Astrocyte of the hippocampus (primary cell): ENCODE results near the gene PWWP2A.
"Not testable (repeated sequence)": the region's sequence is repeated elsewhere in the genome, so short reads cannot be mapped to it uniquely, and the experiment has no call there.

Source experiments
- DNase-seq: peaks from one replicate; pipeline ENCODE4 v3.0.0; 2011; ENCODE audit warnings: low read depth, low spot score

PWWP2A gene, protein sequence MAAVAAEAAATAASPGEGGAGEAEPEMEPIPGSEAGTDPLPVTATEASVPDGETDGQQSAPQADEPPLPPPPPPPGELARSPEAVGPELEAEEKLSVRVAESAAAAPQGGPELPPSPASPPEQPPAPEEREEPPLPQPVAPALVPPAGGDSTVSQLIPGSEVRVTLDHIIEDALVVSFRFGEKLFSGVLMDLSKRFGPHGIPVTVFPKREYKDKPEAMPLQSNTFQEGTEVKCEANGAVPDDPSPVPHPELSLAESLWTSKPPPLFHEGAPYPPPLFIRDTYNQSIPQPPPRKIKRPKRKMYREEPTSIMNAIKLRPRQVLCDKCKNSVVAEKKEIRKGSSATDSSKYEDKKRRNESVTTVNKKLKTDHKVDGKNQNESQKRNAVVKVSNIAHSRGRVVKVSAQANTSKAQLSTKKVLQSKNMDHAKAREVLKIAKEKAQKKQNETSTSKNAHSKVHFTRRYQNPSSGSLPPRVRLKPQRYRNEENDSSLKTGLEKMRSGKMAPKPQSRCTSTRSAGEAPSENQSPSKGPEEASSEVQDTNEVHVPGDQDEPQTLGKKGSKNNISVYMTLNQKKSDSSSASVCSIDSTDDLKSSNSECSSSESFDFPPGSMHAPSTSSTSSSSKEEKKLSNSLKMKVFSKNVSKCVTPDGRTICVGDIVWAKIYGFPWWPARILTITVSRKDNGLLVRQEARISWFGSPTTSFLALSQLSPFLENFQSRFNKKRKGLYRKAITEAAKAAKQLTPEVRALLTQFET

DNA sequence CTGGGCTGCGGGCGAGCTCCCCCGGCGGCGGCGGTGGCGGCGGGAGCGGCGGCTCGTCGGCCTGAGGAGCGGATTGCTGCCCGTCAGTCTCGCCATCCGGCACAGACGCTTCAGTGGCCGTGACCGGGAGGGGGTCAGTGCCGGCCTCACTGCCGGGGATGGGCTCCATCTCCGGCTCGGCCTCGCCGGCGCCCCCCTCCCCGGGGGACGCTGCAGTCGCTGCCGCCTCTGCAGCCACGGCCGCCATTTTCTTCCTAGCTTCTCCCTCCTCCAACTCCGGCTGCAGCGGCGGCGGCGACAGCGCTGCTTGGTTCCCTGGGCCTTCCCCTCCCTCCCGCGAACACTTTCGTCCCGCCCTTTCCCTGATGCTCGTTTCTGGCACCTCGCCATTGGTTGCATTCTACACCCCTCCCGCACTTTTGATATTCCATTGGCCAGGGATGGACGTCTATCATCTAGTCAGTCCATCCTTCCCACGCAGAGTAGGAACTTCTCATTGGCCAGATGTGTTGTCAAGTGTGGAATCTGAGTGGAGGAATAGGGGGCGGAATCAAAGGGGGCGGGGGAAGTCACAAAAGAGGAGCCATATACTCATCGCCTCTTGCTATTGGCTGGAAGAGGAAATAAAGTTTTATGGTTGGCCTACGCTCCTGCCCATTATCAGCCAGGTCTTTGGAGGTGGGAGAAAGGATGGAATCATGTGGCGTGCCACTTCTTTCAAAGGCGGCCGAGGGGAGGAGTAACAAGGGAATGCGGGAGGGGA lies at the start of gene PWWP2A:
Gene PWWP2A, minus strand, starts transcription at position 309 of the 763 bp plus-strand sequence. Its CDS starts 62 bp downstream, at position 247.
- peak; percentile 100 for DNase-seq

DNA sequence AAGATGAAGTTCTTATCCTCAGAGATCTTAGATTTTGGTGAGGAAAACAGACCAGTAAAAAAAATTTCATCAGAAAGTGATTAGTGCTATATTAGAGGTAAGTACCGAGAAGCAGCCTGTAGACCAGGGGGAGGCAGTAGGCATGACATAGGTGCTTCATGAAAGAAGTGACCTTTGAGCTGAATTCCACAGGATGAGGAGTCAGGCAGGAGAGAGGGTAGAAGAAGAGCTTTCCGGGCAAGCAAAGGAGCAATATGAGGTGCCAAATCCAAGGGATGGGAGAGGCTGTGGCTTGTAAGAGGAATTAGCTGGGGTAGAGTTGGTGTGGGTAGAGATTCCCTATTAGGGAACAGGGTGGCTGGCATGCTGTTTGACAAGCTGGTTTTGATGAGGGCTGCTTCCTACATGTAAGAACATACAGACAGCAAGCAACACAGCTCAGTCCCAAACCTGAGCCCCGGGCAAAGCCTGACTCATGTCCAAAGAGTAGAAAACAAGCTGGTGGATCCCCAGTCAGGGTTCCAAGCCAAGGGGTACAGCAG lies 48.4 kb upstream of the PWWP2A start:
- DNase-seq: no peak

DNA sequence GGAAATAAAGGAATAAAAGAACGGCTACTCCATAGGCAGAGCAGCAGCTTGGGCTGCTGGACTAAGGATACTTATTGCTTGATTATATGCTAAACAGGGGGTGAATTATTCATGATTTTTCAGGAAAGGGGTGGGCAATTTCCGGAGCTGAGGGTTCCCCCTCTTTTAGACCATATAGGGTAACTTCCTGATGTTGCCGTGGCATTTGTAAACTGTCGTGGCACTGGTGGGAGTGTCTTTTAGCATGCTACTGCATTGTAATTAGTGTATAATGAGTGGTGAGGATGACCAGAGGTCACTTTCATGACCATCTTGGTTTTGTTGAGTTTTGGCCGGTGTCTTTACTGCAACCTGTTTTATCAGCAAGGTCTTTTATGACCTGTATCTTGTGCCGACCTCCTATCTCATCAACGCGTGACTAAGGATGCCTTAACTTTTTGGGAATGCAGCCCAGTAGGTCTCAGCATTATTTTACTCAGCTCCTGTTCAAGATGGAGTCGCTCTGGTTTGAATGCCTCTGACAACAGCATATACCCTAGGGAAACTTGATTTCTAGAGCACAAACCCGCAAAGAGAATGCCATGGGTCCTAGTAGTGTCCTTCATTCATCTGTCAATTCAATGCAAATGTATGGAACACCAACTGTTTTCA lies 47.8 kb upstream of the PWWP2A start:
- DNase-seq: peak; percentile 29

DNA sequence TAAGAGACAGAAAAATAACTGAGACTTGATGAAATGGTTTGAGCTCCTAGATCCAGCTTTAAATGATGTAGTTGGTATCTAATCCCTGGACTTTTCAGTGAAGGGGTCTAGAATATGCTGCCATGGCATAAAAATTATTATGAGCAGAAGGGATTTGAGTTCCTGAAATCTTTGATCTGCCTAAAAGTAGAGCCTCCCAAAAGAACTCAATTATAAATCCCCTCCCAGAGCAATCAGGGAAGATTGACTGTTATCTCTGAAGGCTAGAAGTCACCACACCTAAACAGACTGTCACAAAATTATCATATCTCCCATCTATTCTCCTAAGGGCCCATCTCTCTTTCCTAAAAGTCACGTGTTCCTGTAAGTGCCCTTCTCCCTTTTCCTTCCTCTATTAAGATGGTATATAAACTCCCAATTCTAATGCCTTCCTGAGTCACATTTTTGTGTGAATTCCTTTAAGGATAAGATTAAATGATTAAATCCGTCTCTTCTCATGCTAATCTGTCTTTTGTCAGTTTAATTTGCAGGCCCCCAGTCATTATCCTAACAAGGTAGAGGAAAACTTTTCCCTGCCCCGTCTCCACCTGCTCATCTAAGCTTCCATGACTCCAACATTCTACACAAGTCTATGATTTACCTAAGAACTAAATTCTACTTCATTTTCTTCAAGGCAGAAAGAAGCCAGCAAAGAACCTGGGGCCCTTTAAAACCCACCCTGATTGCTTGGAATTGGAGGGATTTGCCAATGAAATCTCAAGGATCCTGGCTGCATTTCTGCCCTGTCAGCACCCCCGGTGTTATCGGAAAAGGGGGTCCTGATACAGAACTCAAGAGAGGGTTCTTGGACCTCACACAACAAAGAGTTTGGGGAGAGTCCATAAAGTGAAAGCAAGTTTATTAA lies 47.1 kb upstream of the PWWP2A start:
- DNase-seq: peak; percentile 11

DNA sequence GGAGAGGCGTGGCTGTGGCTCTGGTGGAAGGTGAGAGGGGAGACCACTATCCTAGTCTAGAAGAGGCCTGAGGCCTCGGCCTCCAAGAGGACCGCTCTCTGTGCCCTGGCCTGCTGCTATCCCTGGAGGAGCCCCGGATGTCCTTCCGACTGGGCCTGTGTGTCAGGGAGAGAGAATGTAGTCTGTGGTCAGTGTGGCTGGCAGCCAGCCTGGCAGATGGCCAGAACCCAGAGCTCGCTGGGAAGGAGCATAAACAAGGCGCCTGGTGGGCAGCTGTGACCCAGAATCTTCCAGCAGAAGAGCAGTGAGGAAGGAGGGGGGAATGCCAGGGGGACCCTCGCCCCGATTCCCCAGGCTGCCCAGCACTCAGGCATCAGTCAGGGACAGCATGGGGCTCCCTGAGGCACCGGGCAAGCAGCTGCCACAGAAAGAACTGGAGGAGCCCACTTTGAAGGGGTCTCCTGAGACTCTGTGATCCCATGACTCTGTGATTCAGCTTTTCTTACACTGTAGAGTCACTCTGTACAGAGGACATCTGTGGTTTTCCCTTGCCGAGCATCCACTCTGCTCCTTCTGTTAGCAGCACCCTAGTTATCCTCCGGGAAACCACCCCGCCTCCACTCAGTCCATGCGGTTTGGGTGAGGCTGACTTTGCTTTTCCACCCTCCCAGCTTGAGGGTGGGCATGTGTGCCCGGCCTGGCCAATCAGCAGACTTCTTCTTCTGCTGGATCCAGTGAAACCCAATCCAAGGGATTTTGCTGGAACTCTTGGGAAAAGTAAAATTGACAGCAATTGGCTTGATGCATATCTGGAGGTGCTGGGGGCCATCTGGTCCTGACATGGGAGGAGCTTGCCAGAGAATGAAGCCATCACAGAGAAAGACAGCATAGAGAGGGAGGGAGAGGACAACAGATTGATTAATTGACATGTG lies 46.2 kb upstream of the PWWP2A start:
- peak; percentile 99 for DNase-seq

DNA sequence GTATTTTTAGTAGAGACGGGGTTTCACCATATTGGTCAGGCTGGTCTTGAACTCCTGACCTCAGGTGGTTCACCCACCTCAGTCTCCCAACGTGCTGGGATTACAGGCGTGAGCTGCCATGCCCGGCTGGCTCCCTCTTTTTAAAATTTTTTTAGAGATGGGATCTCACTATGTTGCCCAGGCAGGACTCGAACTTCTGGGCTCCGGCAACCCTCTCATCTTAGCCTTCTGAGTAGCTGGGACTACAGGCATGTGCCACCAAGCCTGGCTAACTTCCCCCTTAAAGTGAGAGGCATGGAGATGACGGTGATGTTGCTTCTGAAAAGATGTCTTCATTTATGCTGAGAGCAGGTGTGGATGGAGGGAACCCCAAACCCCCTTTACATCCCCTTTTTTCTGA lies 43.7 kb upstream of the PWWP2A start:
- no peak for DNase-seq

DNA sequence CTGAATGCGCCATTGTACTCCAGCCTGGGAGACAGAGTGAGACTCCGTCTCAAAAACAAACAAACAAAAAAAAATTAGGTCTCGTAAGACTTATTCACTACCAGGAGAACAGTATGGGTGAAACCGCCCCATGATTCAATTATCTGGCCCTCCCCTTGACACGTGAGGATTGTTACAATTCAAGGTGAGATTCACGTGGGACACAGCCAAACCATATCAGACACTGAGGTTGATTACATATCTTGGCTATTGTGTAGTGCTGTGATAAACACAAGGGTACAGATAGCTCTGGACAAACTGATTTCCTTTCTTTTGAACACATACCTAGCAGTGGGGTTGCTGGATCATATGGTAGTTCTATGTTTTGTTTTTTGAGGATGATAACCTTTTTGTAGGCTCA lies 42.4 kb upstream of the PWWP2A start:
- no peak for DNase-seq

DNA sequence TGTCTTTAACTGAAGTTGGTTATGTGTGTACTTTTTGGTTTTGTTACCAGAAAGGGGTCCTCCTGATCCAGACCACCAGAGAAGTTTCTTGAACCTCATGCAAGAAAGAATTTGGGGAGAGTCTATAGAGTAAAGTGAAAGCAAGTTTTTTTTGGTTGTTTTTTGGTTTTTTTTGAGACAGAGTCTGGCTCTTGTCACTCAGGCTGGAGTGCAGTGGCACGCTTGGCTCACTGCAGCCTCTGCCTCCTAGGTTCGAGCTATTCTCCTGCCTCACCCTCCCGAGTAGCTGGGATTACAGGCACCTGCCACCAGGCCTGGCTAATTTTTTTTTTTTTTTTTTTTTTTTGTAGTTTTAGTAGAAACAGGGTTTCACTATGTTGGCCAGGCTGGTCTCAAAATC lies 41.6 kb upstream of the PWWP2A start:
- not testable (repeated sequence) for DNase-seq

DNA sequence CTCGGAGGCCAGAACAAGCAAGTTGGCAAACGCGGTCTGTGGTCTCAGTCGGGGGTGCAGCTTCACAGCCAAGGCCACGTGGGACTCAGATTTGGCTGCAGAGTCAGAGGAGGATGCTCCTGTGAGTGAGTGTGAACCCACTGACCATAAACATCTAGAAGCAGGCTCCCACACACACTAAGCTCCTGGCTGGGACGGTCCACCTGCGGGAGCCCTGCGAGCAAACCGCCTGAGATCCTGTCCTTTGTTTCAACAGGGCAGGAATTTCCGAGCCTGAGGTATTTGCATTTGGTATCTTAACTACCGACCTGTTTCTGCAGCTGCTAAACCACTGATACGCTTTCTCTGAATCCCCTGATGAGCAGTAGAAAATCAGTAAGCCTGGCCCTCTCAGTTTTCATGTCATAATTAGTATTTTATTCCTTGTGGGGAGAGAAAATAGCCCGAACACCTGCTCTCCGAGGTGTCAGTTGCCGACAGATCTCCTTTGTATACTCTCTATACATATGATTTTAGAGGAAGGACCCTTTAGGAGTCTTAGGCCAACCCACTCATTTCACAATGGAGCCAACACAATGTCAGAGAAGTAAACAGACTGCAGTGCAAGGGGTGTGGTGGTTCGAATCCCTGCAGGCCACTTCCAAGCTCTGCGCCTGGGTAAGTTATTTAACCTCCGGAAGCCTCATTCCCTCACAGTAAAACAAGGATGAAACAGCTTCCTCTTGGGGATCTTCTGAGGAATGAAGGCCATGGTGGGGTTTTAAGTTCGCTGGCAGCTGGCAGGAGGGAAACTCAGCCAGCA lies 40.9 kb upstream of the PWWP2A start:
- DNase-seq: peak; percentile 67

DNA sequence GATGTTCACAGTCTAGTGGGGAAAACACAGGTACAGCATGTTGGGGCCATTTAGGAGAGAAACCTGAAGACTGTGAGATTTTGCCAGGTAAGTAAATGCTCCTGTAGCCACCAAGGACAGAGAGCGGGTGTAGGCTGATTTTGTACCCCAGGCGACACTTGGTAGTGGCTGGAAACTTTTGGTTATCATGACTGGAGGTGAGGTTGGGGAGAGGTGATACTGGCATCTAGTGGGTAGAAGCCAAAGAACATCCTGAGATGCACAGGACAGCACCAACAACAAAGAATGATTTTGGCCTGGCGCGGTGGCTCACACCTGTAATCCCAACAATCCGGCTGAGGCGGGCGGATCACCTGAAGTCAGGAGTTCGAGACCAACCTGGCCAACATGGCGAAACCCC lies 38.8 kb upstream of the PWWP2A start:
- DNase-seq: no peak

DNA sequence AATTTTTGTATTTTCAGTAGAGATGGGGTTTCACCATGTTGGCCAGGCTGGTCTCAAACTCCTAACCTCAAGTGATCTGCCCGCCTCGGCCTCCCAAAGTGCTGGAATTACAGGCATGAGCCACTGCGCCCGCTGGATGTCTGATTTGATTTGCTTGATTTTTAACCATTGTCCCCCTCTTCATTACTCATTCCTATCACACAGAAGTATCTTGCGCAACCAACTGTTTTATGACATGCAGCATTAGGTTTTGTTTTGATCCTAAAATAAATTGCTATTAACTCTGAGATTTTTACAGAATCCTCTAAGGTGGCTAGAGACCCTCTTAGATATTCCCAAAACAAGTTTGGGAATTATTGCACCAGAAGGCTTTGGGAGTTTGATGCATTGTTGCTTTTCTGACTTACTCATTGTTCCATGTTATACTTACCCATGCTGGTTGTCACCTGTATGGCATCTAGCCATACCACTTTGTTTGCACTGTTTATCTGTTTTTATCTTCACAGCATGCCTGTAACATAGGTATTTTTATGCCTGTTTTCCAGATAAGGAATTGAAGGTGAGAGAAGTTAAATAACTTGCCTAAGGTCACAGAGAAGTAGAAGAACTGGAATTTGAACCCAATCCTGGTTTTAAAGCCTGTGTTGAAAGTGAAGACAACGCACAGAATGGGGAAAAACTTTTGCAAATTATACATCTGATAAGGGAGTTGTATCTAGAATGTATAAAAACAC lies 35.9 kb upstream of the PWWP2A start:
- no peak for DNase-seq

DNA sequence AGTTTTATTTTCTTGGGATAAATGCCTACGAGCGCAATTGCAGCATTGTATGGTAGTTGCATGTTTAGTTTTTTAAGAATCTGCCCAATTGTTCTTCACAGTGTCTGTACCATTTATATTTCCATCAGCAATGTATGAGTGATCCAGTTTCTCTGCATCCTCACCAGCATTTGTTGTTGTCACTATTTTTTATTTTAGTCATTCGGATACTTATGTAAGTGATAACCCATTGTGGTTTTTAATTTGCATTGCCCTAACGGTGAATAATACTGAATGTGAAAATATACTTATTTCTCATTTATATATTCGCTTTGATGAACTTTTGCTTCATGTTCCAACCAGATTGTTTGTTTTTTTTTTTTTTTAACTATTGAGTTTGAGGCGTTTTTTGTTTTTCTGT lies 33.7 kb upstream of the PWWP2A start:
- DNase-seq: no peak

DNA sequence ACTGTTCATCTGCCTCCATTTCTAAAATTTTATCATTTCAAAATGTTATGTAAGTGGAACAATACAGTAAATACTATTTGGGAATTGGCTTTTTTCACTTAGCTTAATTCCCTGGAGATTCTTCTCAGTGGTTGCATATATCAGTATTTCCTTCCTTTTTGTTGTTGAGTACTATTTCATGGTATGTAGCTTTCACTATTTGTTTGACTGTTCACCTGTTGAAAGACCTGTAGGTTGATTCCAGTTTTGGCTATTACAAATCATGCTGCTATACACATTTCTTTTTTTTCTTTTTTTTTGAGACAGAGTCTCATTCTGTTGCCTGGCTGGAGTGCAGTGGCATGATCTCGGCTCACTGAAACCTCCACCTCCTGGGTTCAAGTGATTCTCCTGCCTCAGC lies 33.0 kb upstream of the PWWP2A start:
- DNase-seq: no peak

DNA sequence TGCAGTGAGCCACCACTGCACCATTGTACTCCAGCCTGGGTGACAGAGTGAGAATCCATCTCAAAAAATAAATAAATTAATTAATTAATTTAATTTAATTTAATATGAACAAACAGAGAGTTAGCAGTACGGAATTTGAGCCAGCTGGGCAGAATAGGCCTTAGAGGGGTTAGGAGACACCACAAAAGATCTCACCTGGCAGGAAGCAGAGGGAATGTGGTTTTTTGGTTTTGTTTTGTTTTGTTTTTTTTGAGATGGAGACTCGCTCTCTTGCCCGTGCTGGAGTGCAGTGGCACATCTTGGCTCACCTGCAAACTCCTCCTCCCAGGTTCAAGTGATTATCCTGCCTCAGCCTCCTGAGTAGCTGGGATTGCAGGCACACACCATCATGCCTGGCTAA lies 31.8 kb upstream of the PWWP2A start:
- no peak for DNase-seq

DNA sequence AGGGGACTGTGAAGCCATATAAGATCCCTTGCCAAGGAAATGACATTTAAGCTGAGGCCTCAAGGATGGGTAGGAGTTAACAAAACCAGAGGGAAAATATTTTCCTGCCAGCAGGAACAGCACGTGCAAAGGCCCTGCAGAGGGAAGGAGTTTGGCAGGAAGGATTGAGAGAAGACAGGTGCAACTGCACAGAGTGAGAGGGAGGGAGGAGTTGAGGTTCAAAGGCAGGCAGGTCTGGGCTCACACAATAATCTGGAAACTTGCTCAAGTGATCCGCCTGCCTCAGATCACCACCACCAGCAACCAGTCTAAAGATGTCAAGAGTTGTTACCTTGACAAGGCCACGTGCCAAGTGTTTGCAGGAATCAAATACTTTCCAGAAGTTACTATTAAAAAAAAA lies 31.1 kb upstream of the PWWP2A start:
- DNase-seq: no peak

DNA sequence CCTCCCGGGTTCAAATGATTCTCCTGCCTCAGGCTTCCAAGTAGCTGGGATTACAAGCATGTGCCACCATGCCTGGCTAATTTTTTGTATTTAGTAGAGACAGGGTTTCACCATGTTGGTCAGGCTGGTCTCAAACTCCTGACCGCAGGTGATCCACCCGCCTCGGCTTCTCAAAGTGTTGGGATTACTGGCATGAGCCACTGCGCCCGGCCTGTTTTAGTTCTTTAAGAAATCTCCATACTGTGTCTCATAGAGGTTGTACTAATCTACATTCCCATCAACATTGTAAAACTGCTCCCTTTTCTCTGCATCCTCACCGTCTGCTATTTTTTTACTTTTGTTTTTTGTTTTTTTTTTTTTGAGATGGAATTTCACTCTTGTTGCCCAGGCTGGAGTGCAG lies 25.2 kb upstream of the PWWP2A start:
- not testable (repeated sequence) for DNase-seq

DNA sequence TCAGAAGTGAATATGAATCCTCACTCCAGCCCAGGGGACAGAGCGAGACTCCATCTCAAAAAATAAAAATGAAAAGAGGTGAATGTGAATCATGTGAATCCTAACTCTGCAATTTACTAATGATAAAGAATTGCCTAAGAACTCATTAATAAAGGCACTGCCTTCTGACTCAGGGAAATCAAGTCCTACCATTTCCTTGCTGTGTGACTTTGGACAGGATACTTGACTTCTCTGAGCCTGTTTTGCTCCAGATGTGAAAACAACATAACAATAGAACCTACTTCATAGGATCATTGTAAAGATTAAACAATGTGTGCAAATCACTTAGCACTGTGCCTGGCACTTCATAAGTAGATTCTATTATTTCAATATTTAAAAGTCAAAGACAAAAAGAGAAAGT lies 15.1 kb upstream of the PWWP2A start:
- DNase-seq: no peak

DNA sequence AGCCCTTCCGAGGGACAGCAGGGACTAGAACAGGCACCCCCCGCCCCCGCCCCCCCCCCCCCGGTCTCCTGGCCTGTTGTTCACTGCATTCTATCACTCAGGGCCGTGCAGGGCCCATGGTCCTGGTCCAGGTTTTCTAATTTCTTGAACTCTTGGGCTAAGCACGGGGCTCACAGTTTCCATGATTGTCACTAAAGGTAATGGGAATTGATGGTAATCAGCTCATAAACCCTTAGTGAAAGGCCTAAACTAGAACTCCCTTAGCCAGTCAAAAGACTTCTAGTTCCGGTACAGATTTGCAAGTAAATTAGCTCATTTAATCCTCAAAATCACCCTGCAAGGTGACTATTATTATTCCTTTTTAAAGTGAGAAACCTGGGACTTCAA lies 14.7 kb upstream of the PWWP2A start:
- no peak for DNase-seq
